ENCODE measurements around the gene TRPM3.

Gene TRPM3

DNA sequence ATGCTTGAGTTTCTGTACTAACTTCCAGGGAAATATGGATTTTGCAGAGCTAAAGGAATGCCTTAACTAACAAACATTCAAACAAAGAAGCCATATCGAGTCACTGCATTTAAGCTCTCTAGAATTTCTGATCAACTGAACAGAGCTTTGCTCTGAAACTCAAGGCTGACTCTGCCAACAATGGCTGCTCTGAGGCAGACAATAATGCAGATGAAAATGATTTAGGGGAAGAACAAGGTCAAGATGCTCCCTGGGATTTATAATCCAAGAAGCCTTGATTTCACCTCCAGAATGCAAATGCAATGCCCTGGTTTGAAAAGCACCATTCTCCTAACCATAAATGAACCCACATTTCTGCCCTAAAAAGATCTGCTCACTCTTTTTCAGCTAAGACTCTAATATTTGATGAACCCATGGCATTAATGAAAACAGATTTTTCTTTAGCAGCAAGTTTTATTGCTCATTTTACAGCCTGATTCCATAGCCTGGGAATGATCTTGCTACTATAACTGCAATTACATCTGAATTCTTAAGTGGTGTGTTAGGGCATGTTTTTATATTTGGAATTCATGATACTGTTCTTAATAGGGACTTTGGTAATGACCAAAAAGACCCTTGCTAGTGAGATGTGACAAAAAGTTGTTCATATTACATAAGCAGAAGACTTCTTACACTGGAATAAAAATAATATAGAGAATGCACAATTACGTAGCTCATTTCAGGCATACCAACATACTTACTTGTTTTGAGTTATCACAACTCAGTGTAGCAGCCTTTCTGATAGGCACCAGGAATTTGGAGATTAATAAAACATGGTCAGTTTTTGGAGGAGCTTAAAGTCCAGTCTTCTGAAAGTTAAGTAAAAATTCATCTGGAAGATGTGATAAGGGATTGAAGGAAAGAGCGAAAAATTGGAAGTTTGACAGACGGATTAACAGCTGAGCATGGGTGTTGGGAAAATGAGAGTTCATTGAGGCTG, 169.4 kb downstream of the TRPM3 start:
- H3K4me1 ChIP-seq (ENCODE audit: control insufficient read depth, insufficient read depth, low read length): peaks cover 16% of the 10 kb centered on the region
- no peaks in the 10 kb centered on the region for H3K9me3 ChIP-seq (ENCODE audit: control insufficient read depth, insufficient read depth, low read length)
- H3K27ac ChIP-seq (ENCODE audit: low read depth, low read length): no peak overlapping the region
- no peaks in the 10 kb centered on the region for H3K27me3 ChIP-seq (ENCODE audit: control insufficient read depth, insufficient read depth, low read length)
- H3K4me3 ChIP-seq (ENCODE audit: low read depth, low read length): no peak overlapping the region
- H3K36me3 ChIP-seq (ENCODE audit: control insufficient read depth, insufficient read depth, low read length): no peaks in the 10 kb centered on the region
- no peak overlapping the region for H3K9ac ChIP-seq (ENCODE audit: low read depth, low read length)

DNA sequence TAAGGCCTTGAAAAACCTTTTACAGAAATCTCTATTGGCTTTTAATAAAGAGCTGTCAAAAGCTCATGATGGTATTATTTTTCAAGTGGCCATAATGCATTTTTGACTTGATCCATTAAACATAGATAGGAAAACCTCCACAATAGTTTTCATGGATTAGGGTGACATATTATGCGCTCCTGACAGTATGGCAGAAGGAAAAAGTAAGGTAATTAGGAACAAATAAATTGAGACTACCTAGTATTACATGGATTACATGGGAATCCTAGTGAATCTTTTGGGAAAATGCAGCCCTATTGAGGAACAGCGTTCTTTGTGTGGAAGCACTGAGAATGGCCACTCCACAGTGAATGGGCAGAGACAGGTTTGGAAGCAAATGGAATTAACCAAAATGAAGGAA, 171.2 kb downstream of the TRPM3 start:
- Histone ChIP-seq H3K4me1 (ENCODE audit: control insufficient read depth, insufficient read depth, low read length) (peaks cover 14% of the 10 kb centered on the region), H3K27ac (ENCODE audit: low read depth, low read length) (no peak overlapping the region), H3K9ac (ENCODE audit: low read depth, low read length) (no peak overlapping the region), H3K27me3 (ENCODE audit: control insufficient read depth, insufficient read depth, low read length) (no peaks in the 10 kb centered on the region), H3K4me3 (ENCODE audit: low read depth, low read length) (no peak overlapping the region), H3K36me3 (ENCODE audit: control insufficient read depth, insufficient read depth, low read length) (no peaks in the 10 kb centered on the region), H3K9me3 (ENCODE audit: control insufficient read depth, insufficient read depth, low read length) (no peaks in the 10 kb centered on the region)

DNA sequence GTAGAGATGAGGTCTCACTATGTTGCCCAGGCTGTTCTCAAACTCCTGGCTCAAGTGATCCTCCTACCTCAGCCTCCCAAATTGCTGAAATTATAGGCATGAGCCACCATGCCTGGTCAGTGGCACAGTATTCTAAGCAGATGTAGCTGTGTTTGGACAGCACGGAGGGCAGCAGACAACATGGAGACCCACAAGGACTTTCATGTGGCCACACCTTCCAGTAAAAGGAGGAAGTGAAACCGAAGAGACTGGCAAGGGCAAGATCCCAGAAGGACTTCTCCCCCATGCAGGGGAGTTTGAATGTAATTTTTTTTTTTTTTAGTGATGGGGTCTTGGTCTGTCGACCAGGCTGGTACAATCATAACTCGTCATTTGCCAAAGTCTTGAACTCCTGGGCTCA, 172.2 kb downstream of the TRPM3 start:
- peaks cover 7% of the 10 kb centered on the region for H3K4me1 ChIP-seq (ENCODE audit: control insufficient read depth, insufficient read depth, low read length)
- H3K27me3 ChIP-seq (ENCODE audit: control insufficient read depth, insufficient read depth, low read length): no peaks in the 10 kb centered on the region
- no peak overlapping the region for H3K9ac ChIP-seq (ENCODE audit: low read depth, low read length)
- H3K4me3 ChIP-seq (ENCODE audit: low read depth, low read length): no peak overlapping the region
- no peaks in the 10 kb centered on the region for H3K36me3 ChIP-seq (ENCODE audit: control insufficient read depth, insufficient read depth, low read length)
- no peaks in the 10 kb centered on the region for H3K9me3 ChIP-seq (ENCODE audit: control insufficient read depth, insufficient read depth, low read length)
- H3K27ac ChIP-seq (ENCODE audit: low read depth, low read length): no peak overlapping the region

DNA sequence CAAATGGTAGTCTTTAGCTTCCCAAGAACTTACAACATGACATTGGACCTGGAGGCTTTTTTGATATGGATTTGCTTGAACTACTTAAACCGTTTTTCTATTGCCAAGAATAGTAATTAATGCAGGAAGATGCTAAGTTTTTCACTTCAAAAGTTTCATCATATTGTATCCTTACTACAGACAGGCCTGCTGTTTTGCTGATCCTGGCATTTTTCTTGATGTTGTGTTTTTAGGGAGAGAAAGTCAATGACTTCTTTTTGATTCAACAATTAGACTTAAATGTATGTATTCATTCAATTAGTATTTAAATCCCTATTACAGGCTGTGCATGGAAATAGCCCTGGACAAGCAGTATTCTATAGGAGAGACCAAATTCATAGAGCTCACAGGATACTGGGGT, 172.7 kb downstream of the TRPM3 start:
- peaks cover 7% of the 10 kb centered on the region for H3K4me1 ChIP-seq (ENCODE audit: control insufficient read depth, insufficient read depth, low read length)
- H3K4me3 ChIP-seq (ENCODE audit: low read depth, low read length): no peak overlapping the region
- H3K27ac ChIP-seq (ENCODE audit: low read depth, low read length): no peak overlapping the region
- no peak overlapping the region for H3K9ac ChIP-seq (ENCODE audit: low read depth, low read length)
- H3K27me3 ChIP-seq (ENCODE audit: control insufficient read depth, insufficient read depth, low read length): no peaks in the 10 kb centered on the region
- H3K9me3 ChIP-seq (ENCODE audit: control insufficient read depth, insufficient read depth, low read length): no peaks in the 10 kb centered on the region
- no peaks in the 10 kb centered on the region for H3K36me3 ChIP-seq (ENCODE audit: control insufficient read depth, insufficient read depth, low read length)

DNA sequence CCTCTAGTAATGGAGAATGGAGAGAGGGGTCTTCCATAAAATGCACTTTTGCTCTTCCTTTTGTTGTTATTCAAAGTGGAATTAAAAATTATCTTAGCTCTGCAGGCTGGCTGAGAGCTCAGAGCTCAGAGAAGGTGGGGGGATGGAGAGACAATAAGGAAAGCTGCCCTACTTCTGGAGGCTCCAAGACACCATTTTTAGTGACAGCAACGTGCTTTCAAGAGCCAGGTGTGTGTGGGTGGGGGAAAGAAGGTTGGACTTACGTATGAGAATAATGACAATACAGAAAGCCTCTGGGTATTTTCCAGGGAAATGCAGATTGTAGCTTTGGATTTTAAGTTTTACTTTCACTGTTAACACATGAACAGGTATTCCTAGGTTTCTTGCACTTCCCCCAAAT, 173.9 kb downstream of the TRPM3 start:
- H3K9ac ChIP-seq (ENCODE audit: low read depth, low read length): no peak overlapping the region
- no peaks in the 10 kb centered on the region for H3K27me3 ChIP-seq (ENCODE audit: control insufficient read depth, insufficient read depth, low read length)
- H3K27ac ChIP-seq (ENCODE audit: low read depth, low read length): no peak overlapping the region
- peaks cover 7% of the 10 kb centered on the region for H3K4me1 ChIP-seq (ENCODE audit: control insufficient read depth, insufficient read depth, low read length)
- H3K4me3 ChIP-seq (ENCODE audit: low read depth, low read length): no peak overlapping the region
- no peaks in the 10 kb centered on the region for H3K9me3 ChIP-seq (ENCODE audit: control insufficient read depth, insufficient read depth, low read length)
- H3K36me3 ChIP-seq (ENCODE audit: control insufficient read depth, insufficient read depth, low read length): no peaks in the 10 kb centered on the region

DNA sequence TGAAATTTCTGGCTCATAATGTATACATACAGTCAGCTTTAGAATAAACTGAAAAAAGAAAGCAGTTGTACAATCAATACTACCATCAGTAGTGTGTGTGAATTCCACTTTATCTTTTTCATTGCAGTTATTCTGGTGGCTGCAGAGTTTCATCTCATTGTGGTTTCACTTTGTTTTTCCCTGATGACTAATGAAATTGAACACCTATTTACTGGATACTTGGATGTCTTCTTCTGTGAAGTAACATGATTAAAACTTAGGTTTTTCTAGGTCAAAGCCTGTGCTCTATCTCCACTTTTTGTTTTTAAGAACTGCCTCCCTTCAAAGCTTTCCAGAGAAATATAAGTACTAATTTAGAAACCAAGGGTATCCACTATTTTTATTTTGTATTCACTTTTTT, 174.3 kb downstream of the TRPM3 start:
- Histone ChIP-seq H3K4me1 (ENCODE audit: control insufficient read depth, insufficient read depth, low read length) (peaks cover 7% of the 10 kb centered on the region), H3K36me3 (ENCODE audit: control insufficient read depth, insufficient read depth, low read length) (no peaks in the 10 kb centered on the region), H3K27ac (ENCODE audit: low read depth, low read length) (no peak overlapping the region), H3K4me3 (ENCODE audit: low read depth, low read length) (no peak overlapping the region), H3K9me3 (ENCODE audit: control insufficient read depth, insufficient read depth, low read length) (no peaks in the 10 kb centered on the region), H3K27me3 (ENCODE audit: control insufficient read depth, insufficient read depth, low read length) (no peaks in the 10 kb centered on the region), H3K9ac (ENCODE audit: low read depth, low read length) (no peak overlapping the region)

DNA sequence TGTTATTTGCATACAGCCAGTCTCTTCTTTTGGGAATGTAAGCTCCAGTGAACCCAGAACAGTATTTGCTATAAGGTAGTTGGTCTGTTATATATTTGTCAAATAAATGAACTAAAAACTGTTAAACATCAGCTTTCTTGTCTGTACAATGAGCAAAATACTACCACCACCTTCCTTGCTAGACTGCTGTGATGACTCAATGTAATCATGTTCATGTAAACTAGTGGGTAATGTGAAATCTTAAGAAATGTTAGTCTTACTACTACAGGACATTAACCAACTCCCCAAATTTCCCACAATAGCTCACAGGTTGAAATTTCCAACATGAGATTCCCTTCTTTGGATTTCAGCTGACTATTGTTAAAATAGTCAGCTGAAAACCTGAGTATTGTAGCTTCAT, 176.1 kb downstream of the TRPM3 start:
- Histone ChIP-seq H3K27me3 (ENCODE audit: control insufficient read depth, insufficient read depth, low read length) (no peaks in the 10 kb centered on the region), H3K9ac (ENCODE audit: low read depth, low read length) (no peak overlapping the region), H3K27ac (ENCODE audit: low read depth, low read length) (no peak overlapping the region), H3K9me3 (ENCODE audit: control insufficient read depth, insufficient read depth, low read length) (no peaks in the 10 kb centered on the region), H3K4me1 (ENCODE audit: control insufficient read depth, insufficient read depth, low read length) (peaks cover 19% of the 10 kb centered on the region), H3K36me3 (ENCODE audit: control insufficient read depth, insufficient read depth, low read length) (no peaks in the 10 kb centered on the region), H3K4me3 (ENCODE audit: low read depth, low read length) (no peak overlapping the region)

DNA sequence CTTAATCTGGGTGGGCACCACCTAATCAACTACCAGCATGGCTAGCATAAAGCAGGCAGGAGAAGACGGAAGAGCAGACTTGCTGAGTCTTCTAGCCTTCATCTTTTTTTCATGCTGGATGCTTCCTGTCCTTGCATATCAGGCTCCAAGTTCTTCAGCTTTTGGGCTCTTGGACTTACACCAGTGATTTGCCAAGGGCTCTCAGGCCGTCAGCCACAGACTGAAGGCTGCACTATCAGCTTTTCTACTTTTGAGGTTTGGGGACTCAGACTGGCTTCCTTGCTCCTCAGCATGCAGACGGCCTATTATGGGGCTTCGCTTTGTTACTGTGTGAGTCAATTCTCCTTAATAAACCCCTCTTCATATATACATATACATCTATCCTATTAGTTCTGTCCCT, 180.2 kb downstream of the TRPM3 start:
- Histone ChIP-seq H3K9me3 (ENCODE audit: control insufficient read depth, insufficient read depth, low read length) (no peaks in the 10 kb centered on the region), H3K27ac (ENCODE audit: low read depth, low read length) (no peak overlapping the region), H3K4me3 (ENCODE audit: low read depth, low read length) (no peak overlapping the region), H3K27me3 (ENCODE audit: control insufficient read depth, insufficient read depth, low read length) (no peaks in the 10 kb centered on the region), H3K36me3 (ENCODE audit: control insufficient read depth, insufficient read depth, low read length) (no peaks in the 10 kb centered on the region), H3K9ac (ENCODE audit: low read depth, low read length) (no peak overlapping the region), H3K4me1 (ENCODE audit: control insufficient read depth, insufficient read depth, low read length) (peaks cover 26% of the 10 kb centered on the region)

DNA sequence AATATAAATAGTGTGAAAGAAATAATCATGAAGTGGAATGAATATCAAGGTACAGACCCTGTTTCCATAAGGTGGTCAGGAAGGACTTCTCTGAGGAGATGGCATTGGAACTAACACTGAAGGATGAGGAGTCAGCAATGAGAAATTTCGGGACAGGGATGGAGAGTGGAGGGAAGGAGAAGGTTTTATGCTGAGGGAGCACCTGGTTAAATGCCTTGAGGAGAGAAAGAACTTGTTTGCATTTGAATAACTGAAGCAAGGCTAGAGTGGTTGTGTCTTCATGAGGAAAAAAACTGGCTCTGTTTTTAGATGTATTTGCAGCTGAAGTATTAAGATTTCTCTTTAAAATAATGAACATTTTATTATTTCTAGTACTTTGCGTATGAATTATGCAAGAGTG, 180.8 kb downstream of the TRPM3 start:
- Histone ChIP-seq H3K4me1 (ENCODE audit: control insufficient read depth, insufficient read depth, low read length) (peaks cover 26% of the 10 kb centered on the region), H3K9ac (ENCODE audit: low read depth, low read length) (no peak overlapping the region), H3K36me3 (ENCODE audit: control insufficient read depth, insufficient read depth, low read length) (no peaks in the 10 kb centered on the region), H3K4me3 (ENCODE audit: low read depth, low read length) (no peak overlapping the region), H3K27ac (ENCODE audit: low read depth, low read length) (no peak overlapping the region), H3K9me3 (ENCODE audit: control insufficient read depth, insufficient read depth, low read length) (no peaks in the 10 kb centered on the region), H3K27me3 (ENCODE audit: control insufficient read depth, insufficient read depth, low read length) (no peaks in the 10 kb centered on the region)

DNA sequence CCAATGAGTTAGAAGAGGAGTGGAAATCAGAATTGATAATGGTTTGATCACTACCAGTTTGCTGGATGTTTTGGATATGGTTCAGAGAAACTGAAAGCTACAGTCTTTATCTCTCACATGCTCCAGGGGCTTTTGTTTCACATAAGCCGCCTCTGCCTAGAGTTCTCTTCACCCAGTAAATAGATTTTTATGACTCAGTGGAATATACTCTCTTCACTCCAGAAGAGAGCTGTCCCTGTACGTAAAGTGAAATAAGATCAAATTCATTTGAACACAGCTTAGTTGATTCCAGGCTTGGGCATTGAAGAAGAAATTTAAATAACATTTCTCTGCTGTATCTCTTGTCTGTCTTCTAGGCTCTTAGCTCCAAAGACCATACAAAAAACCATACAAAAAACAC, 184.9 kb downstream of the TRPM3 start:
- H3K36me3 ChIP-seq (ENCODE audit: control insufficient read depth, insufficient read depth, low read length): no peaks in the 10 kb centered on the region
- H3K4me3 ChIP-seq (ENCODE audit: low read depth, low read length): no peak overlapping the region
- peaks cover 35% of the 10 kb centered on the region for H3K4me1 ChIP-seq (ENCODE audit: control insufficient read depth, insufficient read depth, low read length)
- no peak overlapping the region for H3K27ac ChIP-seq (ENCODE audit: low read depth, low read length)
- H3K27me3 ChIP-seq (ENCODE audit: control insufficient read depth, insufficient read depth, low read length): no peaks in the 10 kb centered on the region
- no peaks in the 10 kb centered on the region for H3K9me3 ChIP-seq (ENCODE audit: control insufficient read depth, insufficient read depth, low read length)
- no peak overlapping the region for H3K9ac ChIP-seq (ENCODE audit: low read depth, low read length)

DNA sequence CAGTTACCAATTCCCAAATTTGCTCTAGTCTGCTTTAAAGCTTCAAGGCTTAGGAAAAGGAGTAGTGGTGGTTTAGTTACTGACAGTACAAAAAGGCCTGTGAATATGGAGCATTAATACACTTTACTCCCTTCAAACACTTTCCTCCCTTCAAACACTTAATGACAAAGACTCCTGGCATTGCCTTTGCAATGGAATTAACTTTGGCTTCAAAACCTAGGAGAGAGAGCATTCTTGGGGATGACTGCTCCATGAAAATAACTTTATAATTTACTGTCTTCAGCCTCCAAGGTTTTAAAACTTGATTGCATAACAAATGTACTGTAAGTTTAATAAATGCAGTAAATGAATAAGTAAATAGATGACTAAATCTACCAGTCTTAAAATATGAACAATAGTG, 185.6 kb downstream of the TRPM3 start:
- no peaks in the 10 kb centered on the region for H3K27me3 ChIP-seq (ENCODE audit: control insufficient read depth, insufficient read depth, low read length)
- H3K4me1 ChIP-seq (ENCODE audit: control insufficient read depth, insufficient read depth, low read length): peaks cover 29% of the 10 kb centered on the region
- H3K9me3 ChIP-seq (ENCODE audit: control insufficient read depth, insufficient read depth, low read length): no peaks in the 10 kb centered on the region
- H3K9ac ChIP-seq (ENCODE audit: low read depth, low read length): no peak overlapping the region
- H3K36me3 ChIP-seq (ENCODE audit: control insufficient read depth, insufficient read depth, low read length): no peaks in the 10 kb centered on the region
- no peak overlapping the region for H3K4me3 ChIP-seq (ENCODE audit: low read depth, low read length)
- H3K27ac ChIP-seq (ENCODE audit: low read depth, low read length): no peak overlapping the region

All from HUES48 (cell line).